Brain microvascular endothelial cell (primary cell): ENCODE data around the gene LRIT2.

Source experiments
- DNase-seq: peaks from one replicate; pipeline ENCODE4 v3.0.0-alpha.2; 2020
- H3K27ac ChIP-seq: fragments of 250-450 bp; sonication (Bioruptor Pico); 2 replicates; pipeline ENCODE4 v1.5.1; 2020; ENCODE audit warnings: mild to moderate bottlenecking, moderate library complexity
- H3K27me3 ChIP-seq: fragments of 250-450 bp; sonication (Bioruptor Pico); replicated peaks from 2 replicates; pipeline ENCODE4 v1.5.1; 2020; ENCODE audit warnings: mild to moderate bottlenecking
- H3K36me3 ChIP-seq: fragments of 250-450 bp; sonication (Bioruptor Pico); replicated peaks from 2 replicates; pipeline ENCODE4 v1.5.1; 2020; ENCODE audit warnings: mild to moderate bottlenecking
- H3K4me3 ChIP-seq: 2 replicates; pipeline ENCODE4 v1.5.1; 2011; ENCODE audit warnings: low read depth, mild to moderate bottlenecking, control low read depth, low read length, moderate library complexity
- in situ Hi-C: cut with HindIII; loops from 2 replicates; pipeline ENCODE4 v1.10.0; 2017; ENCODE audit warnings: low sequenced_read_pairs, low pct_ligation_motif_present
- TF ChIP-seq, protein P1 (sequence below): IDR thresholded peaks from 2 replicates; pipeline ENCODE4 v1.5.1; 2011; ENCODE audit warnings: low read depth, mild to moderate bottlenecking, moderate library complexity, low read length, control low read depth, inconsistent platforms; ENCODE audit errors: missing control alignments

LRIT2 gene

DNA sequence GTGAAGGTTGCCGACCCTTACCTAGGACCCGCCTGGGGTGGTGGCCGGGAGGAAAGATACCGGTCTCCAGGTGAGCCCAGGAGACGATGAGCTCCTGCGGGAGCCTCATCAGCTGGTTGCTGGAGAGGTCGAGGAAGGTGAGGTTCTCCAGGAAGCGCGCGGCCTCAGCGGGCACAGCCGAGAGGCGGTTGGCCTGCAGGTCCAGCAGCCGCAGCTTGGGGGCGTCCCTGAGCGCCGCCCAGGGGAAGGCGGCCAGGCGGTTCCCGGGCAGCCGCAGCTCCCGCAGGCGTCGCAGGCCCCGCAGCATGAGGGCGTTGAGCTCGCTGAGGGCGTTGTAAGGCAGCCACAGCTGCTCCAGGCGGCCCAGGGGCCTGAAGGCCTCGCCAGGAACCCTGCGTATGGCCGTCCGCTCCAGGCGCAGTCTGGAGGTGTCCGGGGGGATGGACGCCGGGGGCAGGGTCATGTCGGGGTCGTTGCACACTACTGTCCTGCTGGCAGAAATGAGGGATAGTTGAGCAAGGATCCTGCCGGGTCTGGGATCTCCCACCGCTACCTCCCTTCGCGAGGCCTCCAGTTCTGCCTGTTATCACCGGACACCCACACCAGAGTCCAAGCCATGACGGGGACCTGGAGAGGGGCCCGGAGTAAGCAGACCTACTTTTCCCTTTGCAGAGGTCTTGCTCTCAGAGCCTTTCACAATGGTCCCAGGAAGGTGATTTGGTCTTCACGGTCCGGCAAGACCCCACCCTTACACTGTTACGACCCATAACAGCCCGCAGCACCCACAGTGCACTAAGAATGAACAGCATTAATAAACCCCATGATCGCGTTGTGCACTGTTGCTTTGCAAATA, 12.1 kb upstream of the LRIT2 start:
- DNase-seq = no peak

DNA sequence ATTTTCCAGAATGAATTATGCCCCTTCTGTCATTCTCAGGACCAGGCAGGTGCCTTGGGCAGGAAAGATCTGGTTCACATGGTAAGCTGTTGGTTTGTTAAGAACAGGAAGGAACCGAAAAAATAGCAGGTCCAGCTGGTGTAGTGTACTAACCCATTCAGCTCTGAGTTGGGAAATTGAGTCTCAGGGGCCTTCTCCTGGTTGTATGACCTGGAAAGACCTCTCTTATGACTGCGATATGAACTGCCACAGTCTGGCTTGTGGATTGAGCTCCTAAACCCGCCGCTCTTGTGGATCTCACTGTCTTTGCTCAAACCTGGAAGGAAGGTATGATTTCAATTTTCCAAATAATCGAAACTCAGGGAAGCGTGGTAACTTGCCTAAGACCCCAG, 11.5 kb upstream of the LRIT2 start:
- TF ChIP-seq, protein P1, sequence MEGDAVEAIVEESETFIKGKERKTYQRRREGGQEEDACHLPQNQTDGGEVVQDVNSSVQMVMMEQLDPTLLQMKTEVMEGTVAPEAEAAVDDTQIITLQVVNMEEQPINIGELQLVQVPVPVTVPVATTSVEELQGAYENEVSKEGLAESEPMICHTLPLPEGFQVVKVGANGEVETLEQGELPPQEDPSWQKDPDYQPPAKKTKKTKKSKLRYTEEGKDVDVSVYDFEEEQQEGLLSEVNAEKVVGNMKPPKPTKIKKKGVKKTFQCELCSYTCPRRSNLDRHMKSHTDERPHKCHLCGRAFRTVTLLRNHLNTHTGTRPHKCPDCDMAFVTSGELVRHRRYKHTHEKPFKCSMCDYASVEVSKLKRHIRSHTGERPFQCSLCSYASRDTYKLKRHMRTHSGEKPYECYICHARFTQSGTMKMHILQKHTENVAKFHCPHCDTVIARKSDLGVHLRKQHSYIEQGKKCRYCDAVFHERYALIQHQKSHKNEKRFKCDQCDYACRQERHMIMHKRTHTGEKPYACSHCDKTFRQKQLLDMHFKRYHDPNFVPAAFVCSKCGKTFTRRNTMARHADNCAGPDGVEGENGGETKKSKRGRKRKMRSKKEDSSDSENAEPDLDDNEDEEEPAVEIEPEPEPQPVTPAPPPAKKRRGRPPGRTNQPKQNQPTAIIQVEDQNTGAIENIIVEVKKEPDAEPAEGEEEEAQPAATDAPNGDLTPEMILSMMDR = no peak
- Histone ChIP-seq H3K4me3 (no peak overlapping the region), H3K27ac (no peak overlapping the region), H3K36me3 (no peaks in the 10 kb centered on the region), H3K27me3 (no peaks in the 10 kb centered on the region)
- in situ Hi-C loops = no loop called here
- DNase-seq = no peak

More for the DNA sequence above, 12.1 kb upstream of the LRIT2 start:
- no peaks in the 10 kb centered on the region for H3K36me3 ChIP-seq
- H3K27me3 ChIP-seq = no peaks in the 10 kb centered on the region
- H3K27ac ChIP-seq = no peak overlapping the region
- TF ChIP-seq, protein P1 = peak; percentile 15
- in situ Hi-C loops = no loop called here
- no peak overlapping the region for H3K4me3 ChIP-seq

DNA sequence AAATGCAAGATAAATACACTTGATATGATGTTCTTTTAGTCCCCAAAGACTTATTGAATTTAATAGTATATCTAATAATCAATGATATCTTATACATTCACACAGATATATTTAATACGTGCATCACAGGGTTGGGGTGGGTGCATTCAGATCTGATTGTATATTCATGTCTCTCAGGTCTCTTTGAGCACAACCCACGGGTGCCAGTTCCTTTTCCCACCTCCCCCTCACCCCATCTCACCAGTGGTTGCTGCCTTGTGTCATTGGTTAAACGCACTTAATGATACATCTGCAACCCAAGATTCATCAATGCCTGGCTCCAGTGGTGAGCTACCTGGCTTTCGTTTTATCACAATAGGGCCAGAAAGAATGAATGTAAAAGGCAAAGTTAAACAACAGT, 9.8 kb upstream of the LRIT2 start:
- TF ChIP-seq, protein P1 = no peak
- H3K36me3 ChIP-seq = no peaks in the 10 kb centered on the region
- in situ Hi-C loops = no loop called here
- no peak overlapping the region for H3K27ac ChIP-seq
- DNase-seq = no peak
- H3K27me3 ChIP-seq = no peaks in the 10 kb centered on the region
- no peak overlapping the region for H3K4me3 ChIP-seq

- TF ChIP-seq, protein P1 = no peak
- Histone ChIP-seq H3K27me3 (no peaks in the 10 kb centered on the region), H3K4me3 (no peak overlapping the region), H3K36me3 (no peaks in the 10 kb centered on the region), H3K27ac (no peak overlapping the region)
- no peak for DNase-seq
- in situ Hi-C loops = no loop called here
Observed at GRCh38 chr10:84234479-84234878, 9.1 kb upstream of the LRIT2 start.

- TF ChIP-seq, protein P1 = no peak
- in situ Hi-C loops = no loop called here
- Histone ChIP-seq H3K27me3 (no peaks in the 10 kb centered on the region), H3K36me3 (no peaks in the 10 kb centered on the region), H3K4me3 (no peak overlapping the region), H3K27ac (no peak overlapping the region)
- no peak for DNase-seq
Observed at GRCh38 chr10:84233940-84234339, 8.6 kb upstream of the LRIT2 start.

DNA sequence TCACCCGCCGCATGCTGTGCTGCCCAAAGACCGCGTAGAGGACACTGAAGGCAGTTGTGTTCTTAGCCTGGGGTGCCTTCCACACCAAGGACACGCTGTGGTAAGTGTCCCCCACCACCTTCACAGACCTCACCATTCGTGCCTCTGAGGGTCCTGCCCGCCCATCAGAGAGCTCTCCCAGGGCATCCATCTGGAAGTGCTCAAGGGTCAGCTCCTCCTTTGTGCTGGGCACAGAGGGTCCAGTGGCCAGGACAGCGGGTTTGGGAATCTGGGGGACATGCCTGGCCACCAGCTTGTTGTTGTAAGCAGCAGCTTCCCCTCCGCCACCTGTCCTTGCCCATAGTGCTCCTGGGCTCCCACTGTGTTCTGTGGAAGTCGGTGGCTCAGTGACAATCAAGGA, 7.0 kb upstream of the LRIT2 start:
- in situ Hi-C loops = no loop called here
- TF ChIP-seq, protein P1 = no peak
- H3K4me3 ChIP-seq = no peak overlapping the region
- H3K27me3 ChIP-seq = no peaks in the 10 kb centered on the region
- no peak for DNase-seq
- no peak overlapping the region for H3K27ac ChIP-seq
- no peaks in the 10 kb centered on the region for H3K36me3 ChIP-seq
